GM12878 (cell line): ENCODE measurements around the gene CHPT1. TPM values are rescaled to one million over a fixed set of nuclear protein-coding genes. Genes with fewer than 3 reads are reported as not detected.

ENCODE experiments used
- ATAC-seq: fragments of 200-7000 bp; cut with Tn5 transposase; 3 replicates; pipeline ENCODE4 v1.9.1; 2020; ENCODE audit warnings: mild to moderate bottlenecking, moderate library complexity
- BruUV-seq: library from RNA; stranded (reverse); fragments of 400-500 nt; replicated peaks from 2 replicates; lab custom pipeline; 2021; lab: Mats Ljungman, UMichigan
- CTCF ChIA-PET: fragments of 300-600 bp; sonication (Branson Sonifier 250); formaldehyde crosslinking; extraction: SDS; loops from one replicate; lab custom pipeline; 2021; ENCODE audit warnings: inconsistent platforms; lab: Yijun Ruan, JAX
- POLR2A ChIA-PET: fragments of 350-600 bp; formaldehyde crosslinking; extraction: SDS; loops from one replicate; lab custom pipeline; 2021; ENCODE audit warnings: inconsistent platforms; lab: Charles Lee
- RAD21 ChIA-PET: fragments of 300-600 bp; sonication (Branson Sonifier 250); formaldehyde crosslinking; loops from one replicate; lab custom pipeline; 2023; ENCODE audit warnings: antibody characterized with exemption; ENCODE audit not compliant: unreplicated experiment; lab: Charles Lee
- SMC1A ChIA-PET: fragments of 300-600 bp; sonication (Branson Sonifier 250); formaldehyde crosslinking; loops from one replicate; lab custom pipeline; 2023; ENCODE audit not compliant: unreplicated experiment, uncharacterized antibody; lab: Charles Lee
- DNase-seq: peaks from one replicate; pipeline ENCODE4 v3.0.0-alpha.2; 2011; ENCODE audit warnings: low read depth, low spot score
- FAIRE-seq: peaks from 3 replicates; lab custom pipeline; 2011; peaks lifted over from hg19 to GRCh38; lab: Jason Lieb, UNC
- H2AFZ ChIP-seq: 2 replicates; pipeline ENCODE4 v1.6.0; 2011; ENCODE audit warnings: low read depth, low read length, control low read depth; ENCODE audit not compliant: control insufficient read depth
- H3K27ac ChIP-seq: 2 replicates; pipeline ENCODE4 v1.5.1; 2011; ENCODE audit warnings: control low read depth; ENCODE audit not compliant: control insufficient read depth, insufficient read depth
- H3K27me3 ChIP-seq, 2 experiments: replicated peaks in 1 of 2; 2 replicates each; pipeline versions ENCODE4 v1.6.0 to v1.6.1; 2011; ENCODE audit warnings: low read length in 1 of 2; ENCODE audit not compliant: control insufficient read depth in 2 of 2, insufficient read depth in 2 of 2
- H3K36me3 ChIP-seq, 2 experiments: 2 replicates each; pipeline ENCODE4 v1.5.1; 2011; ENCODE audit warnings: low read length in 1 of 2; ENCODE audit not compliant: control insufficient read depth in 2 of 2, insufficient read depth in 2 of 2
- H3K4me1 ChIP-seq: 2 replicates; pipeline ENCODE4 v1.6.1; 2011; ENCODE audit warnings: mild to moderate bottlenecking, low read length, moderate library complexity, mixed read lengths; ENCODE audit not compliant: control insufficient read depth, insufficient read depth
- H3K4me2 ChIP-seq: 2 replicates; pipeline ENCODE4 v1.6.0; 2011; ENCODE audit warnings: control low read depth; ENCODE audit not compliant: control insufficient read depth, insufficient read depth
- H3K4me3 ChIP-seq: fragments of 200-600 bp; sonication (generic); 2 replicates; pipeline ENCODE4 v1.5.1; 2016
- H3K79me2 ChIP-seq: 2 replicates; pipeline ENCODE4 v1.6.0; 2011; ENCODE audit warnings: low read length; ENCODE audit not compliant: control insufficient read depth, insufficient read depth
- H3K9ac ChIP-seq: 2 replicates; pipeline ENCODE4 v1.8.0; 2011; ENCODE audit warnings: low read length, control low read depth, mixed read lengths; ENCODE audit not compliant: control insufficient read depth, insufficient read depth
- H3K9me3 ChIP-seq: replicated peaks from 3 replicates; pipeline ENCODE4 v1.5.1; 2011; ENCODE audit warnings: mild to moderate bottlenecking, low read length; ENCODE audit not compliant: control insufficient read depth, insufficient read depth
- H4K20me1 ChIP-seq: 2 replicates; pipeline ENCODE4 v1.6.0; 2011; ENCODE audit not compliant: control insufficient read depth, insufficient read depth
- ATF7 ChIP-seq: fragments of 450-650 bp; IDR thresholded peaks from 2 replicates; pipeline ENCODE4 v1.6.1; 2016; ENCODE audit warnings: low read depth, mild to moderate bottlenecking
- CHD2 ChIP-seq: IDR thresholded peaks from 2 replicates; pipeline ENCODE4 v1.6.1; 2011; ENCODE audit warnings: low read depth, low read length, improper control_type of control experiment, borderline replicate concordance
- CREM ChIP-seq: IDR thresholded peaks from 2 replicates; pipeline ENCODE4 v1.6.1; 2014; ENCODE audit warnings: antibody characterized with exemption, low read depth
- DPF2 ChIP-seq: fragments of 450-650 bp; IDR thresholded peaks from 2 replicates; pipeline ENCODE4 v1.6.1; 2017; ENCODE audit warnings: mild to moderate bottlenecking
- EED ChIP-seq: sonication (generic); IDR thresholded peaks from 2 replicates; pipeline ENCODE4 v1.6.1; 2016; ENCODE audit warnings: antibody characterized with exemption, low read depth
- ETV6 ChIP-seq, 2 experiments: fragments of 450-650 bp in 1 of 2; IDR thresholded peaks in 1 of 2; conservative IDR thresholded peaks in 1 of 2; 2 replicates each; pipeline ENCODE4 v1.6.1; 2014; ENCODE audit warnings: antibody characterized with exemption in 1 of 2, borderline replicate concordance in 1 of 2, low read depth in 1 of 2, mild to moderate bottlenecking in 1 of 2, moderate library complexity in 1 of 2
- GATAD2B ChIP-seq: fragments of 450-650 bp; conservative IDR thresholded peaks from 2 replicates; pipeline ENCODE4 v1.6.1; 2017; ENCODE audit warnings: low read depth, mild to moderate bottlenecking, moderate library complexity
- IKZF1 ChIP-seq: fragments of 450-650 bp; conservative IDR thresholded peaks from 2 replicates; pipeline ENCODE4 v1.6.1; 2017; ENCODE audit warnings: antibody characterized with exemption, mild to moderate bottlenecking
- KDM1A ChIP-seq: fragments of 200-600 bp; sonication (generic); IDR thresholded peaks from 2 replicates; pipeline ENCODE4 v1.6.1; 2016; ENCODE audit warnings: borderline replicate concordance
- NR2F1 ChIP-seq: fragments of 450-650 bp; conservative IDR thresholded peaks from 2 replicates; pipeline ENCODE4 v1.6.1; 2017; ENCODE audit warnings: mild to moderate bottlenecking
- PAX5 ChIP-seq: IDR thresholded peaks from 2 replicates; pipeline ENCODE4 v1.6.1; 2011; ENCODE audit warnings: low read depth, low read length, borderline replicate concordance
- SMAD5 ChIP-seq: IDR thresholded peaks from 2 replicates; pipeline ENCODE4 v1.6.1; 2016; ENCODE audit warnings: antibody characterized with exemption, low read depth
- SPI1 ChIP-seq: IDR thresholded peaks from 2 replicates; pipeline ENCODE4 v1.6.1; 2011; ENCODE audit warnings: low read depth, mild to moderate bottlenecking, low read length, moderate library complexity, borderline replicate concordance; ENCODE audit not compliant: insufficient read depth
- TAF1 ChIP-seq: IDR thresholded peaks from 2 replicates; pipeline ENCODE4 v1.6.1; 2011; ENCODE audit warnings: mild to moderate bottlenecking, low read depth, low read length, borderline replicate concordance
- WGBS: methylation state at CpG from one replicate; pipeline ENCODE4 v1.1.6; 2016; ENCODE audit warnings: low lambda C conversion rate; ENCODE audit not compliant: insufficient replicate concordance, insufficient coverage; ENCODE audit errors: missing lambda C conversion rate; 5-methylcytosine and 5-hydroxymethylcytosine counted together
- in situ Hi-C: fragments of 300-500 bp; cut with MboI; formaldehyde crosslinking; loops from 9 replicates; pipeline ENCODE4 v1.14.3; 2018; ENCODE audit warnings: mixed read lengths
- intact Hi-C: fragments of 100-400 bp; cut with micrococcal nuclease; formaldehyde crosslinking; loops from one replicate; pipeline ENCODE4 v1.14.2; 2022; ENCODE audit not compliant: unreplicated experiment
- polyA plus RNA-seq, 11 experiments: library from polyadenylated mRNA; depleted of rRNA in 4 of 11; unstranded in 6 of 11; stranded (reverse) in 5 of 11; fragments of >200 nt; fragmentation: Nextera tagmentation in 4 of 11; fragmentation: Illumina TruSeq in 1 of 11; extraction: Ambion mirVana in 4 of 11; extraction: Trizol in 1 of 11; gene quantifications; 1 replicate in 1 of 11; 2 replicates in 10 of 11; pipeline versions ENCODE4 v1.2.1 to v1.2.3, GENCODE V29; 2011 to 2016; ENCODE audit warnings: inconsistent platforms in 2 of 11, missing spikeins in 2 of 11, low read depth in 1 of 11
- total RNA-seq, 4 experiments: library from RNA; depleted of rRNA in 3 of 4; stranded (reverse); fragments of >200 nt in 3 of 4; fragmentation: Illumina TruSeq in 1 of 4; extraction: Trizol in 1 of 4; gene quantifications; 2 replicates each; pipeline versions ENCODE4 v1.2.1 to v1.2.3, GENCODE V29; 2013 to 2021
- TF ChIP-seq, protein P1 (sequence below): IDR thresholded peaks from 2 replicates; pipeline ENCODE4 v1.6.1; 2012; ENCODE audit warnings: low read depth, low read length, improper control_type of control experiment
- TF ChIP-seq, protein P2 (sequence below): fragments of 150-350 bp; IDR thresholded peaks from 2 replicates; pipeline ENCODE4 v1.6.1; 2014; ENCODE audit warnings: mild to moderate bottlenecking, low read depth, low read length
- TF ChIP-seq, protein P3 (sequence below): fragments of 450-650 bp; IDR thresholded peaks from 2 replicates; pipeline ENCODE4 v1.6.1; 2017; ENCODE audit warnings: low read depth, mild to moderate bottlenecking, moderate library complexity

CHPT1 gene
- total and polyA plus RNA-seq, 10 of the 15 experiments (the other 5 are each of a cell fraction or from before 2014, with no cell fraction given): 0.85 to 10.2 (median 3.9) TPM

DNA sequence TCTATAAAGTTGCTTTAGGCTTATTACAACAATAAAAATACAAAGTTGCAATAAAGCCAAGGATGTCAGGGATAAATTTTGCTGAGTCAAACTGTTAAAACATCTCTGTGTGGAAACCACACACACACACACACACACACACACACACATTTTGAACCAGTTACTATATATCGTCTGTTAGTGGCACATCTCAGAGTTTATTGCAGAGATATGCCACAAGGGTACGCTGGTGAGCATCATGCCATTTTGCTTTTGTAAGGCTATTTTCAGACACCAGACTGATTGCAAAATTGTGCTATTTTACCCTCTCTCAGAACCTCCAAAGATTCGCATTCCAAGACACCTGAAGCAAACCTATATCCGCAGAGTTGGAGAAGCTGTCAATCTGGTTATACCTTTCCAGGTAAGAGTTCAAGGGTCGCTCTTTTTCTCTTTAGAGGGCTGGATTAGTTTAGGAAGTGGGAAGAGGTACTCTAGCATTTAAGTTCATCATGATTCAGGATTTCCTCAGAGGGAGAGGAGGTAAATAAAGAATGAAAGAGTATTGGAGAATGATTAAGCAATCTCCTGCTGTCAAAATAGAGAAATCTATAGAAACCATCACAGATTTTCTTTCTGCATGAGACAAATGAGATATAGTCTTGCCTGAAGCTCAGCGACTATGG, 27.3 kb upstream of the CHPT1 start (continued):
- TF ChIP-seq, protein P1, sequence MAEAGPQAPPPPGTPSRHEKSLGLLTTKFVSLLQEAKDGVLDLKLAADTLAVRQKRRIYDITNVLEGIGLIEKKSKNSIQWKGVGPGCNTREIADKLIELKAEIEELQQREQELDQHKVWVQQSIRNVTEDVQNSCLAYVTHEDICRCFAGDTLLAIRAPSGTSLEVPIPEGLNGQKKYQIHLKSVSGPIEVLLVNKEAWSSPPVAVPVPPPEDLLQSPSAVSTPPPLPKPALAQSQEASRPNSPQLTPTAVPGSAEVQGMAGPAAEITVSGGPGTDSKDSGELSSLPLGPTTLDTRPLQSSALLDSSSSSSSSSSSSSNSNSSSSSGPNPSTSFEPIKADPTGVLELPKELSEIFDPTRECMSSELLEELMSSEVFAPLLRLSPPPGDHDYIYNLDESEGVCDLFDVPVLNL: no peak
- TF ChIP-seq EED: no peak
- no peak for TF ChIP-seq NR2F1
- no peak for TF ChIP-seq SPI1
- no peak for TF ChIP-seq GATAD2B
- no peak for TF ChIP-seq ATF7
- TF ChIP-seq CHD2: no peak

DNA sequence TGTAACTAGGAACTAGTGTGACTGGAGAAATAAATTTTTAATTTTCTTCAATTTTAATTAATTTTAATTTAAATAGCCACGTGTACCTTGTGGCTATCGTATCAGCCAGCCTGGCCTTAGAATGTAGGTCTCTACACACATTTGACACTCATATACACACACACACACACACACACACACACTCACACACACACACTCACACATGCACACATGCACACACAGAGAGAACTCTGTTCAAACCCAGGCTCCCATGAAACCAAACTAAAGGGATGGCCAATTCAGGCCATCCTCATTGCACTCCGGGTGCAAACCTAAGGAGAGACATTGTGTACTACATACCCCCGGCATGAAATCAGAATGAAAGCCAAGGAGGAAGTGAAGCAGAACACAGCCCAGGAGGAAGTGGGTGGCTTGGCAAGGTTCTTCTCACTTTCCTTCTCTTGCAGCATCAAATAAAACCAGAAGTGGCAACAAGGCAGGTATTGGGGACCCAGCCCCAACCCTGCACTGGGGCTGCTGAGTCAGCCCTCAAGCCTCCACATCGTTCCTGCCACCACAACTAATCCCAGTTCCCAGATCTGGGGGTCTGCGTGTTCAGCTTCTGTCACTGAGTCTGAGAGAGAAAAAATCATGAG, 26.2 kb upstream of the CHPT1 start:
- peak; percentile 94 for ATAC-seq
- Histone ChIP-seq H3K4me2 (peak overlapping the region; percentile 29; the same call in 1 of the 2 replicates), H3K4me1 (peaks cover 3% of the 10 kb centered on the region; the same call in 1 of the 2 replicates), H3K79me2 (no peaks in the 10 kb centered on the region), H3K9ac (no peak overlapping the region)
- 14% methylated on average over 6 of the region's 6 CpGs for WGBS
- TF ChIP-seq, protein P2, sequence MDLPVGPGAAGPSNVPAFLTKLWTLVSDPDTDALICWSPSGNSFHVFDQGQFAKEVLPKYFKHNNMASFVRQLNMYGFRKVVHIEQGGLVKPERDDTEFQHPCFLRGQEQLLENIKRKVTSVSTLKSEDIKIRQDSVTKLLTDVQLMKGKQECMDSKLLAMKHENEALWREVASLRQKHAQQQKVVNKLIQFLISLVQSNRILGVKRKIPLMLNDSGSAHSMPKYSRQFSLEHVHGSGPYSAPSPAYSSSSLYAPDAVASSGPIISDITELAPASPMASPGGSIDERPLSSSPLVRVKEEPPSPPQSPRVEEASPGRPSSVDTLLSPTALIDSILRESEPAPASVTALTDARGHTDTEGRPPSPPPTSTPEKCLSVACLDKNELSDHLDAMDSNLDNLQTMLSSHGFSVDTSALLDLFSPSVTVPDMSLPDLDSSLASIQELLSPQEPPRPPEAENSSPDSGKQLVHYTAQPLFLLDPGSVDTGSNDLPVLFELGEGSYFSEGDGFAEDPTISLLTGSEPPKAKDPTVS: no peak
- TF ChIP-seq SMAD5: no peak
- TF ChIP-seq DPF2: peak; percentile 33; the same call in 1 of the 2 replicates
- peak; percentile 72; the same call in 1 of the 2 replicates for TF ChIP-seq PAX5
- peak; percentile 86; the same call in 1 of the 2 replicates for TF ChIP-seq SPI1
- TF ChIP-seq CREM: no peak
- TF ChIP-seq ETV6 (conservative IDR thresholded peaks at IDR 0.05 in 1 of 2, IDR thresholded peaks at IDR 0.05 in 1 of 2; ENCODE audit: borderline replicate concordance in 1 of 2, low read depth in 1 of 2): peak in 1 of 2 experiments; percentile 63; a peak in 2 of 4 replicates
- TF ChIP-seq IKZF1: 0 out of 2 replicates have a peak, but pooled peaks have one; percentile 18
- no peak for TF ChIP-seq KDM1A
- TF ChIP-seq TAF1: peak; percentile 36; the same call in 1 of the 2 replicates
- TF ChIP-seq, protein P3, sequence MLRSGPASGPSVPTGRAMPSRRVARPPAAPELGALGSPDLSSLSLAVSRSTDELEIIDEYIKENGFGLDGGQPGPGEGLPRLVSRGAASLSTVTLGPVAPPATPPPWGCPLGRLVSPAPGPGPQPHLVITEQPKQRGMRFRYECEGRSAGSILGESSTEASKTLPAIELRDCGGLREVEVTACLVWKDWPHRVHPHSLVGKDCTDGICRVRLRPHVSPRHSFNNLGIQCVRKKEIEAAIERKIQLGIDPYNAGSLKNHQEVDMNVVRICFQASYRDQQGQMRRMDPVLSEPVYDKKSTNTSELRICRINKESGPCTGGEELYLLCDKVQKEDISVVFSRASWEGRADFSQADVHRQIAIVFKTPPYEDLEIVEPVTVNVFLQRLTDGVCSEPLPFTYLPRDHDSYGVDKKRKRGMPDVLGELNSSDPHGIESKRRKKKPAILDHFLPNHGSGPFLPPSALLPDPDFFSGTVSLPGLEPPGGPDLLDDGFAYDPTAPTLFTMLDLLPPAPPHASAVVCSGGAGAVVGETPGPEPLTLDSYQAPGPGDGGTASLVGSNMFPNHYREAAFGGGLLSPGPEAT: no peak
- TF ChIP-seq, all 136 proteins: peak for 6
- in situ Hi-C loops: no loop called here
- DNase-seq: peak; percentile 36
- Histone ChIP-seq H3K27me3 (no peaks in the 10 kb centered on the region; a peak in 1 of 4 replicates), H3K9me3 (no peaks in the 10 kb centered on the region), H4K20me1 (no peaks in the 10 kb centered on the region), H3K27ac (no peak overlapping the region), H3K36me3 (no peaks in the 10 kb centered on the region), H2AFZ (no peak overlapping the region), H3K4me3 (no peak overlapping the region)
- ChIA-PET SMC1A (interaction anchor here (1.1 to 1.7 kb wide), 3 partner anchors 24 to 89 kb away, joined by 3 to 7 read pairs (median 4); no protein-coding TSS in a partner anchor), CTCF (interaction anchor here (0.9 to 1.1 kb wide), 4 partner anchors 9 to 169 kb away, joined by 3 to 4 read pairs (median 3); no protein-coding TSS in a partner anchor), POLR2A (no interaction called here), RAD21 (no interaction called here)
- intact Hi-C loops: no loop called here
- no TSS peak for BruUV-seq
- FAIRE-seq: peak; percentile 49
